Astrocyte (in vitro differentiated cells and primary cell): Measurements from ENCODE around the gene GGTLC1.

Experiments
- EZH2 ChIP-seq: IDR thresholded peaks from 2 replicates; pipeline ENCODE4 v1.6.1; 2012; ENCODE audit warnings: mild to moderate bottlenecking, low read length, inconsistent platforms; ENCODE audit not compliant: insufficient read depth
- TF ChIP-seq, protein P1 (sequence below): IDR thresholded peaks from 2 replicates; pipeline ENCODE4 v1.5.1; 2011; ENCODE audit warnings: low read depth, mild to moderate bottlenecking, inconsistent platforms, low read length, moderate library complexity; ENCODE audit not compliant: insufficient read depth

DNA sequence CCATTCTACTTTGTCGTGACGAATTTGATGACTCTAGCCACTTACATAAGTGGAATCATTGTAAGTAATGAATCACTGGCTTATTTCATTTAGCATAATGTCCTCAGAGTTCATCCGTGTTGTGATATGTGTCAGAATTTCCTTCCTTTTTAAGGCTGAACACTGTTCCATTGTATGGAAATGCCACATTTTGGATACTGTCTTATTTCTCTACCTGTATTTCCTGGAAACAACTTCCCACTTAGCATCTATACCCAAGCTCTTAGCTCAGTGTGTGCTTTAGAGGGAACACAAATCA, 28.8 kb upstream of the GGTLC1 start:
- TF ChIP-seq, protein P1, sequence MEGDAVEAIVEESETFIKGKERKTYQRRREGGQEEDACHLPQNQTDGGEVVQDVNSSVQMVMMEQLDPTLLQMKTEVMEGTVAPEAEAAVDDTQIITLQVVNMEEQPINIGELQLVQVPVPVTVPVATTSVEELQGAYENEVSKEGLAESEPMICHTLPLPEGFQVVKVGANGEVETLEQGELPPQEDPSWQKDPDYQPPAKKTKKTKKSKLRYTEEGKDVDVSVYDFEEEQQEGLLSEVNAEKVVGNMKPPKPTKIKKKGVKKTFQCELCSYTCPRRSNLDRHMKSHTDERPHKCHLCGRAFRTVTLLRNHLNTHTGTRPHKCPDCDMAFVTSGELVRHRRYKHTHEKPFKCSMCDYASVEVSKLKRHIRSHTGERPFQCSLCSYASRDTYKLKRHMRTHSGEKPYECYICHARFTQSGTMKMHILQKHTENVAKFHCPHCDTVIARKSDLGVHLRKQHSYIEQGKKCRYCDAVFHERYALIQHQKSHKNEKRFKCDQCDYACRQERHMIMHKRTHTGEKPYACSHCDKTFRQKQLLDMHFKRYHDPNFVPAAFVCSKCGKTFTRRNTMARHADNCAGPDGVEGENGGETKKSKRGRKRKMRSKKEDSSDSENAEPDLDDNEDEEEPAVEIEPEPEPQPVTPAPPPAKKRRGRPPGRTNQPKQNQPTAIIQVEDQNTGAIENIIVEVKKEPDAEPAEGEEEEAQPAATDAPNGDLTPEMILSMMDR: no peak
- TF ChIP-seq EZH2: no peak
